Fibroblast of lung (primary cell): ENCODE results near the gene ANO2.

Source experiments
- CTCF ChIP-seq, 2 donors: IDR thresholded peaks in 1 of 2; conservative IDR thresholded peaks in 1 of 2; 1 replicate in 1 of 2; 2 replicates in 1 of 2; pipeline ENCODE4 v1.5.1; 2011 to 2012; ENCODE audit warnings: low read length in 2 of 2, control low read depth in 1 of 2, inconsistent platforms in 1 of 2, low read depth in 1 of 2, mild to moderate bottlenecking in 1 of 2
- EZH2 ChIP-seq: IDR thresholded peaks from 2 replicates; pipeline ENCODE4 v1.5.1; 2012; ENCODE audit warnings: low read length, control low read depth, mild to moderate bottlenecking; ENCODE audit errors: missing control alignments

- no peak for TF ChIP-seq CTCF (conservative IDR thresholded peaks at IDR 0.05 in 1 of 2, IDR thresholded peaks at IDR 0.05 in 1 of 2; ENCODE audit: low read depth in 1 of 2, low read length in 2 of 2)
- no peak for TF ChIP-seq EZH2
Measured at GRCh38 chr12:5830111-5830510, 114.9 kb downstream of the ANO2 start.
